H4 (cell line): Measurements from ENCODE around the gene PERCC1. TPM values are rescaled to one million over a fixed set of nuclear protein-coding genes. Genes with fewer than 3 reads are reported as not detected.

Experiments
- DNase-seq: peaks from one replicate; pipeline ENCODE4 v3.0.0-alpha.2; 2015; ENCODE audit warnings: low spot score
- total RNA-seq: library from RNA; depleted of rRNA; stranded (reverse); fragments of >200 nt; shearing (Covaris generic); gene quantifications from 2 replicates; pipeline ENCODE4 v1.2.3, GENCODE V29; 2014

PERCC1 gene
- total RNA-seq, 1 experiment from 2014 or later: not detected

- DNase-seq: no peak
These were observed 18.0 kb upstream of the PERCC1 start for GRCh38 chr16:1412847-1413246.

GRCh38 chr16:1413684-1414531 is 17.0 kb upstream of the PERCC1 start:
- DNase-seq: no peak

GRCh38 chr16:1414532-1415260 is 16.2 kb upstream of the PERCC1 start, which contains the start of gene UNKL:
Gene UNKL, minus strand, starts transcription at chr16:1414704. Its CDS starts 13 bp downstream, at chr16:1414691.
- DNase-seq: no peak

GRCh38 chr16:1416521-1416941 is 14.3 kb upstream of the PERCC1 start:
- no peak for DNase-seq

GRCh38 chr16:1420111-1420539 is 10.8 kb upstream of the PERCC1 start:
- no peak for DNase-seq

GRCh38 chr16:1422076-1422475 is 8.8 kb upstream of the PERCC1 start:
- DNase-seq: no peak

- DNase-seq: no peak
These were observed 6.8 kb upstream of the PERCC1 start for GRCh38 chr16:1424028-1424427.

- no peak for DNase-seq
These were observed 5.1 kb upstream of the PERCC1 start for GRCh38 chr16:1425616-1426370.

GRCh38 chr16:1426734-1427471 is 4.0 kb upstream of the PERCC1 start:
- no peak for DNase-seq

GRCh38 chr16:1427473-1428461 is 3.1 kb upstream of the PERCC1 start:
- DNase-seq: no peak

GRCh38 chr16:1428511-1428910 is 2.4 kb upstream of the PERCC1 start:
- no peak for DNase-seq

- DNase-seq: no peak
These were observed 1.9 kb upstream of the PERCC1 start for GRCh38 chr16:1429012-1429411.

- no peak for DNase-seq
These were observed 1.2 kb upstream of the PERCC1 start for GRCh38 chr16:1429631-1430030.

- DNase-seq: no peak
These were observed 592 bp upstream of the PERCC1 start for GRCh38 chr16:1430214-1430758.

GRCh38 chr16:1431497-1432270 is 806 bp downstream of the PERCC1 start:
- DNase-seq: no peak

- DNase-seq: no peak
These were observed 1.7 kb downstream of the PERCC1 start for GRCh38 chr16:1432388-1433262.

- DNase-seq: no peak
These were observed 2.3 kb downstream of the PERCC1 start for GRCh38 chr16:1433263-1433560.

- no peak for DNase-seq
These were observed 2.9 kb downstream of the PERCC1 start for GRCh38 chr16:1433756-1434155.
